ENCODE measurements around the gene GLI1.

DNA sequence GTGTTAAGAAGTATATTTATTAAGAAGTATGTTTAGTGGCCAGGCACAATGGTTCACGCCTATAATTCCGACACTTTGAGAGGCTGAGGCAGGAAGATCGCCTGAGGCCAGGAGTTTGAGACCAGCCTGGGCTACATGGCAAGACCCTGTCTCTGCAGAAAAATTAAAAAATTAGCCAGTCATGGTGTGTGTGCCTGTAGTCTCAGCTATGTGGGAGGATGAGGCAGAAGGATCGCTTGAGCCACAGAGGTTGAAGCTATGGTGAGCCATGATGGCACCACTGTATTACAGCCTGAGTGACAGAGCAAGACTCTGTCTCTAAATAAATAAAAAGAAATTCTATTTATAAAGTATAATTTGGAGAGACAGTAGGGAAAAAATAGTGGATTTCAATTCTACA, 49.1 kb upstream of the GLI1 start:
- TF ChIP-seq BACH2 (CRISPR knock-in tag; IDR thresholded peaks at IDR 0.05; ENCODE audit: borderline replicate concordance) (no peak), POU6F1 (CRISPR knock-in tag; IDR thresholded peaks at IDR 0.05; ENCODE audit: borderline replicate concordance, low read depth) (no peak), ZFP30 (CRISPR knock-in tag; IDR thresholded peaks at IDR 0.05) (no peak), RARB (CRISPR knock-in tag; IDR thresholded peaks at IDR 0.05) (no peak), ARNTL (CRISPR knock-in tag; IDR thresholded peaks at IDR 0.05; ENCODE audit: borderline replicate concordance, low read depth) (no peak), TSHZ2 (CRISPR knock-in tag; IDR thresholded peaks at IDR 0.05) (no peak), TCF4 (CRISPR knock-in tag; IDR thresholded peaks at IDR 0.05; ENCODE audit: borderline replicate concordance) (no peak), ESRRG (CRISPR knock-in tag; IDR thresholded peaks at IDR 0.05) (no peak), PPARA (CRISPR knock-in tag; IDR thresholded peaks at IDR 0.05; ENCODE audit: borderline replicate concordance) (no peak)
- TF ChIP-seq, protein P1, sequence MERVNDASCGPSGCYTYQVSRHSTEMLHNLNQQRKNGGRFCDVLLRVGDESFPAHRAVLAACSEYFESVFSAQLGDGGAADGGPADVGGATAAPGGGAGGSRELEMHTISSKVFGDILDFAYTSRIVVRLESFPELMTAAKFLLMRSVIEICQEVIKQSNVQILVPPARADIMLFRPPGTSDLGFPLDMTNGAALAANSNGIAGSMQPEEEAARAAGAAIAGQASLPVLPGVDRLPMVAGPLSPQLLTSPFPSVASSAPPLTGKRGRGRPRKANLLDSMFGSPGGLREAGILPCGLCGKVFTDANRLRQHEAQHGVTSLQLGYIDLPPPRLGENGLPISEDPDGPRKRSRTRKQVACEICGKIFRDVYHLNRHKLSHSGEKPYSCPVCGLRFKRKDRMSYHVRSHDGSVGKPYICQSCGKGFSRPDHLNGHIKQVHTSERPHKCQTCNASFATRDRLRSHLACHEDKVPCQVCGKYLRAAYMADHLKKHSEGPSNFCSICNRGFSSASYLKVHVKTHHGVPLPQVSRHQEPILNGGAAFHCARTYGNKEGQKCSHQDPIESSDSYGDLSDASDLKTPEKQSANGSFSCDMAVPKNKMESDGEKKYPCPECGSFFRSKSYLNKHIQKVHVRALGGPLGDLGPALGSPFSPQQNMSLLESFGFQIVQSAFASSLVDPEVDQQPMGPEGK (CRISPR knock-in tag; IDR thresholded peaks at IDR 0.05; ENCODE audit: borderline replicate concordance): no peak

Data from SK-N-SH treated with all-trans-retinoic acid at 6 μM for 48 hours (cell line).